ENCODE results near the gene ZBTB39. TPM values are rescaled to one million over a fixed set of nuclear protein-coding genes. Genes with fewer than 3 reads are reported as not detected.

ZBTB39 gene
- total RNA-seq, 1 experiment from 2014 or later, result 31.2 TPM

GRCh38 chr12:57040211-57040610 lies 33.9 kb upstream of the ZBTB39 start:
- no peak overlapping the region for H3K4me3 Mint-ChIP-seq
- no peak for TF ChIP-seq CTCF (conservative IDR thresholded peaks at IDR 0.05)
- no CpG with 5 or more reads among the region's 4 CpGs for WGBS (ENCODE audit: extremely low coverage, insufficient read length, low lambda C conversion rate)

More at GRCh38 chr12:57040211-57040610, 33.9 kb upstream of the ZBTB39 start:
- no peak overlapping the region for H3K18ac ChIP-seq (ENCODE audit: insufficient read length, low read depth, low read length)
- H3K56ac ChIP-seq (ENCODE audit: insufficient read length, low read depth, low read length), result no peak overlapping the region
- no peak overlapping the region for H3K23ac ChIP-seq (ENCODE audit: insufficient read length, low read depth, low read length)
- no peak overlapping the region for H3K9ac ChIP-seq (ENCODE audit: extremely low read depth, insufficient read length, low read length)
- H2BK5ac ChIP-seq (ENCODE audit: insufficient read length, low read length), result no peak overlapping the region
- H4K5ac ChIP-seq (ENCODE audit: insufficient read length, low read depth, low read length), result no peak overlapping the region
- H3K27ac ChIP-seq (ENCODE audit: insufficient read length, low read depth, low read length), result no peak overlapping the region
- no peak overlapping the region for H3T11ph ChIP-seq (ENCODE audit: low read length)
- H3K4ac ChIP-seq (ENCODE audit: low read depth, low read length), result no peak overlapping the region
- no peak overlapping the region for H4K8ac ChIP-seq (replicated peaks; ENCODE audit: insufficient read length, low read depth, low read length)
- no peaks in the 10 kb centered on the region for H3K79me1 ChIP-seq (ENCODE audit: insufficient read depth, low read depth, low read length, poor library complexity, severe bottlenecking)
- Mint-ChIP-seq H3K9me3 (no peaks in the 10 kb centered on the region), H3K36me3 (ENCODE audit: insufficient read depth in 1 of 3, low read depth in 3 of 3) (peaks cover 0 to 2% (median 0%) of the 10 kb centered on the region in 3 experiments; a peak in 2 of 7 replicates), H3K27ac (no peak overlapping the region), H3K27me3 (ENCODE audit: low read depth) (peaks cover 8% of the 10 kb centered on the region), H3K4me1 (peaks cover 7% of the 10 kb centered on the region in 2 experiments)
- no peak for DNase-seq
- H2AK5ac ChIP-seq (ENCODE audit: insufficient read length, low read length), result no peak overlapping the region
- no peak overlapping the region for H3K14ac ChIP-seq (ENCODE audit: insufficient read depth, low read length)
- no peaks in the 10 kb centered on the region for H3K27me3 ChIP-seq (ENCODE audit: insufficient read depth, low read length)
- H3K9me3 ChIP-seq (ENCODE audit: control insufficient read depth, low read depth, low read length), result no peaks in the 10 kb centered on the region
- H3K79me2 ChIP-seq (ENCODE audit: insufficient read depth, low read length), result no peaks in the 10 kb centered on the region
- no peaks in the 10 kb centered on the region for H3K23me2 ChIP-seq (ENCODE audit: insufficient read length, low read depth, low read length, poor library complexity, severe bottlenecking)
- no peak overlapping the region for H4K91ac ChIP-seq (ENCODE audit: insufficient read length, low read depth, low read length)
- H2BK20ac ChIP-seq (ENCODE audit: low read depth, low read length, poor library complexity, severe bottlenecking), result no peak overlapping the region
- H4K20me1 ChIP-seq (ENCODE audit: control insufficient read depth, insufficient read depth, insufficient read length), result no peaks in the 10 kb centered on the region
- no peak overlapping the region for H2AFZ ChIP-seq (ENCODE audit: low read length)
- no peaks in the 10 kb centered on the region for H3K4me1 ChIP-seq (ENCODE audit: insufficient read depth, low read length)
- no peak overlapping the region for H2BK12ac ChIP-seq (ENCODE audit: insufficient read length, low read depth, low read length)
- no peak overlapping the region for H2BK15ac ChIP-seq (ENCODE audit: low read depth, low read length)
- no peak overlapping the region for H3K4me2 ChIP-seq (ENCODE audit: insufficient read depth, insufficient read length, low read length)
- H2BK120ac ChIP-seq (ENCODE audit: low read depth, low read length, poor library complexity, severe bottlenecking), result no peak overlapping the region
